ENCODE results near the gene PNMA1.

PNMA1 gene

DNA sequence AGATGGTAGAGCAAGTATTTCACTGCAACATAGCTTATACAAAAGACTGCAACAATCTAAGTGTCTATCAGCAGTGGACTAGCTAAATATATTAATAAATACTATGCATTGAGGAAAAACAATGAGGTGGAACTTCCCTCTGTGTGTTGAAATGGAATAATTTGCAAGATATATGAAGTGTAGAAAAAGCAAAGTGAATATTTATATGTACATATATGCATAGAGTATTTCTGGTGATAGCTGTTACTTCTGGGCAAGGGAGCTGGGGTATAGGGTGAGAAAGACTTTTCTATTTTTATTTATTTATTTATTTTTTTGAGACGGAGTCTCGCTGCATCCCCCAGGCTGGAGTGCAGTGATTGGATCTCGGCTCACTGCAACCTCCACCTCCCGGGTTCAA is 35.5 kb downstream of the PNMA1 start:
- DNase-seq (ENCODE audit: low read depth in 1 of 2, low spot score in 1 of 2) = no peak

DNA sequence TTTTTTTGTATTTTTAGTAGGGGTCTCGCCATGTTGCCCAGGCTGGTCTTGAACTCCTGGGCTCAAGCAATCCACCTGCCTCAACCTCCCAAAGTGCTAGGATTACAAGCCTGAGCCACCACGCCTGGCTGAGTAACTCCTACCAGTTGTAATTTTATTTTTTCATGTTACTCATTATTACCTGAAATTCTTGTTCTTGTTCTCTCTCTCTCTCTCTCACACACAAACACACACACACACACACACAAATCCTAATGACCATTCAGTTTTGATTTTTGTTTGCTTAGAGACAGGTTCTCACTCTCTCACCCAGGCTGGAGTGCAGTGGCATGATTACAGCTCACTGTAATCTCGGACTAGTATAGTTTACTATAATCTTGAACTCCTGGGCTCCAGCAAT is 39.2 kb downstream of the PNMA1 start:
- no peak for DNase-seq (ENCODE audit: low read depth in 1 of 2, low spot score in 1 of 2)

DNA sequence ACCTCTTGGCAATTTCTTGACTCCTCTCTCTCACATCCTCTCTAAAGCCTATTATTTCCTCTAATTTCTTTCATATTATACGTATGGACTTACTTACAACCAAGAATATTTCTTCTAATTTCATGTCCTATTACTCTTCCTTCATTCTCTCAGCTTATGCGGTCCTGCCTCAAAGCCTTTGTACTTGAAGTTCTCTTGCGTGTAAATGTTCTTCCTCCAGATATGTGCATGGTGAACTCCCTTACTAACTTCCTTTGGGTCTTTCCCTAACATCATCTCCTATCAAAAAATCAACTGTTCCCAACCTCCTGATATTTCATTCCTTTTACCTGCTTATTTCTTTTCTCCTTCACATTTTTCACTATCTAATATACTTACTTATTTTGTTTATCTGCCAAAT is 46.3 kb downstream of the PNMA1 start:
- DNase-seq (ENCODE audit: low read depth in 1 of 2, low spot score in 1 of 2) = no peak

- no peak for DNase-seq (ENCODE audit: low read depth in 1 of 2, low spot score in 1 of 2)
Measured at GRCh38 chr14:73666583-73666982, 47.6 kb downstream of the PNMA1 start.

- DNase-seq (ENCODE audit: low read depth in 1 of 2, low spot score in 1 of 2) = no peak
Measured at GRCh38 chr14:73665130-73665529, 49.1 kb downstream of the PNMA1 start.

GRCh38 chr14:73663548-73664212 is 50.5 kb downstream of the PNMA1 start:
- no peak for DNase-seq (ENCODE audit: low read depth in 1 of 2, low spot score in 1 of 2)

DNA sequence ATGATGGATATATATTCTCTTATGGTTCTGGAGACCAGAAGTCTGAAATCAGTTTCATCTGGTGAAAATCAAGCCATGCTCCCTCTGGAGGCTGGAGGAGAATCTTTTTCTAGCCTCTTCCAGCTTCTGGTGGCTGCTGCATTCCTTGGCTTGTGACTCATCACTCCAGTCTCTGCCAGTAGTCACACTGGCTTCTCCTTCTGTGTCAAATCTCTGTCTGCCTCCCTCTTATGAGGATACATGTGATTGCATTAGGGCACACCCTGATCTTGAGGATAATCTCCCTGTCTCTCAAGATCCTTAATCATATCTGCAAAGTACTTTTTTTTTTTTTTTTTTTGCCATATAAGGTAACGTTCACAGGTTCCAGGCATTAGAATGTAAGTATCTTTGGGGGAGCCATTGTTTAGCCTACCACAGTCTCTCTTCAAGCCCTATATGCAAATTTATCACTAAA is 51.7 kb downstream of the PNMA1 start:
- DNase-seq (ENCODE audit: low read depth in 1 of 2, low spot score in 1 of 2) = no peak

- DNase-seq (ENCODE audit: low read depth in 1 of 2, low spot score in 1 of 2) = no peak
Measured at GRCh38 chr14:73661872-73662271, 52.3 kb downstream of the PNMA1 start.

Measured in stimulated activated CD4-positive, alpha-beta T cell treated with anti-CD3 and anti-CD28 coated beads, Interleukin-15, amount 100 ng/mL, for 1 hour (primary cell).